H1 (cell line): Measurements from ENCODE around the gene SNX32.

Experiments used
- BCL11A ChIP-seq, 2 experiments: IDR thresholded peaks; one replicate each; pipeline ENCODE4 v1.6.1; 2011; ENCODE audit warnings: low read depth in 2 of 2, low read length in 2 of 2, mild to moderate bottlenecking in 2 of 2
- CBX5 ChIP-seq: fragments of 300-800, 300-1000 bp; sonication (generic); IDR thresholded peaks from 2 replicates; pipeline ENCODE4 v1.7.1; 2016; ENCODE audit warnings: antibody characterized with exemption, low read length, low read depth
- GABPA ChIP-seq: IDR thresholded peaks from 2 replicates; pipeline ENCODE4 v1.6.1; 2011; ENCODE audit warnings: mild to moderate bottlenecking, low read length, moderate library complexity, borderline replicate concordance; ENCODE audit not compliant: insufficient read depth
- JUND ChIP-seq: IDR thresholded peaks from 2 replicates; pipeline ENCODE4 v1.6.1; 2011; ENCODE audit warnings: mild to moderate bottlenecking, improper control_type of control experiment, low read length
- POLR2A ChIP-seq, 2 experiments: IDR thresholded peaks; 1 replicate in 1 of 2; 2 replicates in 1 of 2; pipeline ENCODE4 v1.6.1; 2011; ENCODE audit warnings: low read depth in 2 of 2, low read length in 2 of 2, mild to moderate bottlenecking in 2 of 2; ENCODE audit errors: control extremely low read depth in 1 of 2
- RXRA ChIP-seq: IDR thresholded peaks from 2 replicates; pipeline ENCODE4 v1.6.1; 2011; ENCODE audit warnings: low read depth, mild to moderate bottlenecking, low read length, moderate library complexity; ENCODE audit not compliant: insufficient read depth
- SIX5 ChIP-seq: IDR thresholded peaks from 2 replicates; pipeline ENCODE4 v1.6.1; 2011; ENCODE audit warnings: mild to moderate bottlenecking, low read depth, low read length
- TAF1 ChIP-seq: IDR thresholded peaks from 2 replicates; pipeline ENCODE4 v1.6.1; 2011; ENCODE audit warnings: mild to moderate bottlenecking, low read depth, low read length
- TEAD4 ChIP-seq: IDR thresholded peaks from 2 replicates; pipeline ENCODE4 v1.6.1; 2012; ENCODE audit warnings: low read depth, low read length, inconsistent platforms, mixed read lengths
- TF ChIP-seq, protein P1 (sequence below), 3 experiments: IDR thresholded peaks; 1 replicate in 2 of 3; 2 replicates in 1 of 3; pipeline versions ENCODE4 v1.5.1 to v1.6.1; 2011; ENCODE audit warnings: low read length in 3 of 3, mild to moderate bottlenecking in 3 of 3, inconsistent platforms in 2 of 3, low read depth in 1 of 3, moderate library complexity in 1 of 3; ENCODE audit not compliant: insufficient read depth in 1 of 3; ENCODE audit errors: control extremely low read depth in 1 of 3
- TF ChIP-seq, protein P2 (sequence below): IDR thresholded peaks from 2 replicates; pipeline ENCODE4 v1.6.1; 2012; ENCODE audit warnings: low read length, inconsistent platforms
- TF ChIP-seq, protein P3 (sequence below): IDR thresholded peaks from 2 replicates; pipeline ENCODE4 v1.6.1; 2012; ENCODE audit warnings: inconsistent platforms

DNA sequence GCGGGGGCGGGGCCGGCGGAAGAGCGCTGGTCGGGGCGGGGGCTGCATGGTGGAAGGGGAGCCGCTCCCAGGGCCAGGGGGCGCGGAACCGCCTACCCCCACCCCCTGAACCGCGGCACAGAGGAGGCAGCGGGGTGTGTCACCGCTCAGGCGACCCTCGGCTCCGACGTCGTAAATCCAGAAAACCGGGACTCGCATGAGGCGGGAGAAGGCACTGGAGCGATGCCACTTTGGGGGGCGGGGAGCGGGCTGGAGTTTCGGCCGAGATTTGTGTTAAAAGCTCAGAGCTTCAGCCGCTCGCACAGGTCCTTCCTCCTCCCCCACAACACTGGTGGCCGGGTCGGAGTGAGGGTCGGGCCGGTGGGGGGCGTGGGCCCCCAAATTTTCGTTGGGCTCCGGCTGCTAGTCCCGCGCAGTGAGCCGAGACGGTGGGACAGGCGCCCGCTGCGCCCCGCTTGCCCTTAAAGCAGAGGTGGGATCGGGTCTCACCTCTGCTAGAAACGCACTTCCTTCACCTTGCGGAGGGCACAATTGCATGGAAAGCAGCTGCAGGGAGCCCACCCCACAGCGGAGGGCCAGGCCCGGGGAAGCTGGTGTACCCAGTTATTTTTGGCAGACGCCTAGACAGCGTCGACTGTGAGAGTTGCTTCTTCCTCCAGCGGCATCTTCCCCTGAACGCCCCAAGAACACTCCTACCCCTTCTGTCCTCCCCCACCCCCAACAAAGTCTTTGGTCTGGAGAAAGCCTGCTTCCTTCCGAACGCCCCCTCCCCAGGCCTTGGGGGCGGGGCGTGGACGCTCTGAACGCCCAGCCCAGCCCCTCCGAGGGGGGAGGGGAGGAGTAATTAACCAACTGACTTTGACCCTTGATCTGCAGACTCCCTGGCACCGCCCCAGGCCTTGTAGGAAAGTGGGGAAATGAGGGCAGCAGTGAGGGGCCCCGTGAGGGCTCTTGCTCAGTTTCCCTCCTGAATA, 45.8 kb upstream of the SNX32 start:
- TF ChIP-seq, protein P1, sequence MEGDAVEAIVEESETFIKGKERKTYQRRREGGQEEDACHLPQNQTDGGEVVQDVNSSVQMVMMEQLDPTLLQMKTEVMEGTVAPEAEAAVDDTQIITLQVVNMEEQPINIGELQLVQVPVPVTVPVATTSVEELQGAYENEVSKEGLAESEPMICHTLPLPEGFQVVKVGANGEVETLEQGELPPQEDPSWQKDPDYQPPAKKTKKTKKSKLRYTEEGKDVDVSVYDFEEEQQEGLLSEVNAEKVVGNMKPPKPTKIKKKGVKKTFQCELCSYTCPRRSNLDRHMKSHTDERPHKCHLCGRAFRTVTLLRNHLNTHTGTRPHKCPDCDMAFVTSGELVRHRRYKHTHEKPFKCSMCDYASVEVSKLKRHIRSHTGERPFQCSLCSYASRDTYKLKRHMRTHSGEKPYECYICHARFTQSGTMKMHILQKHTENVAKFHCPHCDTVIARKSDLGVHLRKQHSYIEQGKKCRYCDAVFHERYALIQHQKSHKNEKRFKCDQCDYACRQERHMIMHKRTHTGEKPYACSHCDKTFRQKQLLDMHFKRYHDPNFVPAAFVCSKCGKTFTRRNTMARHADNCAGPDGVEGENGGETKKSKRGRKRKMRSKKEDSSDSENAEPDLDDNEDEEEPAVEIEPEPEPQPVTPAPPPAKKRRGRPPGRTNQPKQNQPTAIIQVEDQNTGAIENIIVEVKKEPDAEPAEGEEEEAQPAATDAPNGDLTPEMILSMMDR (IDR thresholded peaks at IDR 0.05; ENCODE audit: control extremely low read depth in 1 of 3, insufficient read depth in 1 of 3, low read depth in 1 of 3, low read length in 3 of 3), result no peak
- TF ChIP-seq GABPA (no peak), TAF1 (no peak), BCL11A (IDR thresholded peaks at IDR 0.05; ENCODE audit: low read depth in 2 of 2, low read length in 2 of 2) (no peak), JUND (no peak), RXRA (no peak), TEAD4 (no peak), POLR2A (IDR thresholded peaks at IDR 0.05; ENCODE audit: control extremely low read depth in 1 of 2, low read depth in 2 of 2, low read length in 2 of 2) (0 out of 3 replicates have a peak, but pooled peaks of 1 of the 2 experiments have one; percentile 43), SIX5 (no peak), CBX5 (no peak)
- TF ChIP-seq, protein P2, sequence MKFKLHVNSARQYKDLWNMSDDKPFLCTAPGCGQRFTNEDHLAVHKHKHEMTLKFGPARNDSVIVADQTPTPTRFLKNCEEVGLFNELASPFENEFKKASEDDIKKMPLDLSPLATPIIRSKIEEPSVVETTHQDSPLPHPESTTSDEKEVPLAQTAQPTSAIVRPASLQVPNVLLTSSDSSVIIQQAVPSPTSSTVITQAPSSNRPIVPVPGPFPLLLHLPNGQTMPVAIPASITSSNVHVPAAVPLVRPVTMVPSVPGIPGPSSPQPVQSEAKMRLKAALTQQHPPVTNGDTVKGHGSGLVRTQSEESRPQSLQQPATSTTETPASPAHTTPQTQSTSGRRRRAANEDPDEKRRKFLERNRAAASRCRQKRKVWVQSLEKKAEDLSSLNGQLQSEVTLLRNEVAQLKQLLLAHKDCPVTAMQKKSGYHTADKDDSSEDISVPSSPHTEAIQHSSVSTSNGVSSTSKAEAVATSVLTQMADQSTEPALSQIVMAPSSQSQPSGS, result no peak
- TF ChIP-seq, protein P3, sequence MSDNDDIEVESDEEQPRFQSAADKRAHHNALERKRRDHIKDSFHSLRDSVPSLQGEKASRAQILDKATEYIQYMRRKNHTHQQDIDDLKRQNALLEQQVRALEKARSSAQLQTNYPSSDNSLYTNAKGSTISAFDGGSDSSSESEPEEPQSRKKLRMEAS, result no peak; the same call in 1 of the 2 replicates
